ENCODE data around the gene ALDH1A2. TPM values are rescaled to one million over a fixed set of nuclear protein-coding genes. Genes with fewer than 3 reads are reported as not detected.

ALDH1A2 gene
- total RNA-seq, 1 experiment from 2014 or later, result 0.98 TPM

DNA sequence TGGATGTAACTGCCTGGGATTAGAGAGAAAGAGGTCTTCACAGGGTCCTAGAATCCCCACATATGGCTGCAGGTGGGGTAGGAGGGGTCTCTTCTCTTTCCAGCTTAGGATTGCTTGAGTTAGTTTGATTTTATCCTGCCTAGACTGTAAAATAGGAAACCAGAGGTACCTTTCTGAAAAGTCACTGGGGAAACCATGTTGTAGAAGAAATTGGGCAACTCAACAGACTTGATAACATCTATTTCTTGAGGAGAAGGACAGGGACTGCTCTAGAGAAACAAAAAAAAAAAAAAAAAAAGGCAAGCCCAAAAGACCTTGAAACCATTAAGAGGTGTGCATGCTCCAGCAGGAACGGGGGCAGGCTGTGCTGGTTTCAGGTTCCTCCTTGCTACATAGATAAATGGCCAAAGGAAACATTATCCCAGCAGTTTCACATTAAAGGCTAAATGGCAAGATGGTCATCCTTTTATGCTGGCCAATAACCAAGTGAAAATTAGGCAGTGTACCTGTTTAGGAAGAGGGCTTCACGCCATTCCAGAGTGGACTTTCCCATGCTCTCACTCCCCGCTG lies 116.1 kb downstream of the ALDH1A2 start:
- POLR2A ChIA-PET, result no interaction called here
- in situ Hi-C loops (cut with HindIII; ENCODE audit: low pct_unique_long_range_greater_than_20kb, low sequenced_read_pairs), result no loop called here
- BruUV-seq (replicated peaks), result no TSS peak
- no peaks in the 10 kb centered on the region for H3K9me3 ChIP-seq (ENCODE audit: control insufficient read depth, insufficient read depth, low read depth, low read length)
- no peaks in the 10 kb centered on the region for H3K36me3 ChIP-seq (ENCODE audit: control insufficient read depth, insufficient read depth, low read length)
- H3K4me3 ChIP-seq (ENCODE audit: low read depth in 2 of 2, low read length in 2 of 2), result no peak overlapping the region
- 0 out of 2 replicates have a peak, but pooled peaks cover 3% of the 10 kb centered on the region for H3K27me3 ChIP-seq (ENCODE audit: control insufficient read depth, insufficient read depth, low read length)
- intact Hi-C loops (cut with micrococcal nuclease; ENCODE audit: unreplicated experiment), result no loop called here
- no peak for DNase-seq (ENCODE audit: low read depth, low spot score)
- no peak for ATAC-seq
- no peaks in the 10 kb centered on the region for H3K4me1 ChIP-seq (ENCODE audit: control insufficient read depth, insufficient read depth, low read length)
- CTCF ChIA-PET, result no interaction called here
- TF ChIP-seq POLR2AphosphoS5 (IDR thresholded peaks at IDR 0.05; ENCODE audit: low read depth, low read length), result no peak
- no peak for TF ChIP-seq SIN3A (IDR thresholded peaks at IDR 0.05; ENCODE audit: borderline replicate concordance, insufficient read depth, low read depth, low read length)
- no peak for TF ChIP-seq TCF7L2 (IDR thresholded peaks at IDR 0.05; ENCODE audit: low read depth, low read length)
- TF ChIP-seq, protein P1, sequence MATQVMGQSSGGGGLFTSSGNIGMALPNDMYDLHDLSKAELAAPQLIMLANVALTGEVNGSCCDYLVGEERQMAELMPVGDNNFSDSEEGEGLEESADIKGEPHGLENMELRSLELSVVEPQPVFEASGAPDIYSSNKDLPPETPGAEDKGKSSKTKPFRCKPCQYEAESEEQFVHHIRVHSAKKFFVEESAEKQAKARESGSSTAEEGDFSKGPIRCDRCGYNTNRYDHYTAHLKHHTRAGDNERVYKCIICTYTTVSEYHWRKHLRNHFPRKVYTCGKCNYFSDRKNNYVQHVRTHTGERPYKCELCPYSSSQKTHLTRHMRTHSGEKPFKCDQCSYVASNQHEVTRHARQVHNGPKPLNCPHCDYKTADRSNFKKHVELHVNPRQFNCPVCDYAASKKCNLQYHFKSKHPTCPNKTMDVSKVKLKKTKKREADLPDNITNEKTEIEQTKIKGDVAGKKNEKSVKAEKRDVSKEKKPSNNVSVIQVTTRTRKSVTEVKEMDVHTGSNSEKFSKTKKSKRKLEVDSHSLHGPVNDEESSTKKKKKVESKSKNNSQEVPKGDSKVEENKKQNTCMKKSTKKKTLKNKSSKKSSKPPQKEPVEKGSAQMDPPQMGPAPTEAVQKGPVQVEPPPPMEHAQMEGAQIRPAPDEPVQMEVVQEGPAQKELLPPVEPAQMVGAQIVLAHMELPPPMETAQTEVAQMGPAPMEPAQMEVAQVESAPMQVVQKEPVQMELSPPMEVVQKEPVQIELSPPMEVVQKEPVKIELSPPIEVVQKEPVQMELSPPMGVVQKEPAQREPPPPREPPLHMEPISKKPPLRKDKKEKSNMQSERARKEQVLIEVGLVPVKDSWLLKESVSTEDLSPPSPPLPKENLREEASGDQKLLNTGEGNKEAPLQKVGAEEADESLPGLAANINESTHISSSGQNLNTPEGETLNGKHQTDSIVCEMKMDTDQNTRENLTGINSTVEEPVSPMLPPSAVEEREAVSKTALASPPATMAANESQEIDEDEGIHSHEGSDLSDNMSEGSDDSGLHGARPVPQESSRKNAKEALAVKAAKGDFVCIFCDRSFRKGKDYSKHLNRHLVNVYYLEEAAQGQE (IDR thresholded peaks at IDR 0.05; ENCODE audit: insufficient read depth in 1 of 2, low read depth in 2 of 2, low read length in 1 of 2), result no peak
- TF ChIP-seq, protein P2, sequence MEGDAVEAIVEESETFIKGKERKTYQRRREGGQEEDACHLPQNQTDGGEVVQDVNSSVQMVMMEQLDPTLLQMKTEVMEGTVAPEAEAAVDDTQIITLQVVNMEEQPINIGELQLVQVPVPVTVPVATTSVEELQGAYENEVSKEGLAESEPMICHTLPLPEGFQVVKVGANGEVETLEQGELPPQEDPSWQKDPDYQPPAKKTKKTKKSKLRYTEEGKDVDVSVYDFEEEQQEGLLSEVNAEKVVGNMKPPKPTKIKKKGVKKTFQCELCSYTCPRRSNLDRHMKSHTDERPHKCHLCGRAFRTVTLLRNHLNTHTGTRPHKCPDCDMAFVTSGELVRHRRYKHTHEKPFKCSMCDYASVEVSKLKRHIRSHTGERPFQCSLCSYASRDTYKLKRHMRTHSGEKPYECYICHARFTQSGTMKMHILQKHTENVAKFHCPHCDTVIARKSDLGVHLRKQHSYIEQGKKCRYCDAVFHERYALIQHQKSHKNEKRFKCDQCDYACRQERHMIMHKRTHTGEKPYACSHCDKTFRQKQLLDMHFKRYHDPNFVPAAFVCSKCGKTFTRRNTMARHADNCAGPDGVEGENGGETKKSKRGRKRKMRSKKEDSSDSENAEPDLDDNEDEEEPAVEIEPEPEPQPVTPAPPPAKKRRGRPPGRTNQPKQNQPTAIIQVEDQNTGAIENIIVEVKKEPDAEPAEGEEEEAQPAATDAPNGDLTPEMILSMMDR (IDR thresholded peaks at IDR 0.05), result no peak
- H3K27ac ChIP-seq (ENCODE audit: low read length), result no peak overlapping the region

DNA sequence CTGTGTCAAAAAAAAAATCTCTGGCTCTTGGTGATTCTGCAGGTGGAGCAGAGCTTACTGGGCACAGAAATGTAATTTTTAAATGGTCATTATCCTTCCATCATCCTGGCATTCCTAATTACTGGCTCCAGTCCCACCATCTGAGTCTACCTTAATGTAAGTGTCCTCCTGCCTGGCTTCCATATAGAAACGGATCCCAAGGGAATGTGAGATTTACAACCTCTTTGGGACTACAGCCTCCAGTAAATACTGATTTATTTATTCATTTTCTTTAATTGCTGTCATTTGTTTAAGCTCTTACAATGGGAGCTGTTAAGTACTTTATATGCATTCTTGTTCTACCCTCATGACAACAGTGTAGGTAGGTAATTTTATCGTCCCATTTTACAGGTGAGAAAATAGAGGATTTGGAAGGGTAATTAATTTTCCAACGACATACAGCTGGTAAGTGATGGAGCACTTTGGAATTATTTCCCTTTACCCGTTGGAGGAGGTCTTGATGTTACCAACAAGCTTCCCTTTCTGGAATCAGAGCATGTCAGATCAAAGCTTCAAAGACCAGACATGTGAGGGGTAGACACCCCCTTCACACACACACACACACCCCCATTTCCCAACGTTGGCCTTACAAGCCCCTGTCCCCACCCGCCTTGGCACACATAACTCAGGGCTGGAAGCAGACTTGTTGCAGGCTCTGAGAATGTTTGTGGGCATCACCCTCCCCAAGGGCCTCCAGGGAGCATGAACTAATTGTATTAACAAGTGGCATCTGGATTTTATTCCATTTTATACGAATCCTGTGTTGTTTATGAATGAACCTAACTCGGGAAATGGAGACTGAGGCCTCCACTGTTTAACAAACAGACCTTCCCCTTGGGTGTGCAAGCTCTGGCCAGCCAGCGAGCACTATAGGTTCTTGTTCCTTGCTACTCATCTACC lies 116.9 kb downstream of the ALDH1A2 start:
- ATAC-seq, result no peak
- Histone ChIP-seq H3K27me3 (ENCODE audit: control insufficient read depth, insufficient read depth, low read length) (0 out of 2 replicates have a peak, but pooled peaks cover 3% of the 10 kb centered on the region), H3K36me3 (ENCODE audit: control insufficient read depth, insufficient read depth, low read length) (no peaks in the 10 kb centered on the region), H3K4me1 (ENCODE audit: control insufficient read depth, insufficient read depth, low read length) (no peaks in the 10 kb centered on the region), H3K4me3 (ENCODE audit: low read depth in 2 of 2, low read length in 2 of 2) (no peak overlapping the region), H3K27ac (ENCODE audit: low read length) (no peak overlapping the region), H3K9me3 (ENCODE audit: control insufficient read depth, insufficient read depth, low read depth, low read length) (no peaks in the 10 kb centered on the region)
- in situ Hi-C loops (cut with HindIII; ENCODE audit: low pct_unique_long_range_greater_than_20kb, low sequenced_read_pairs), result no loop called here
- POLR2A ChIA-PET, result no interaction called here
- no peak for DNase-seq (ENCODE audit: low read depth, low spot score)
- BruUV-seq (replicated peaks), result no TSS peak
- no peak for TF ChIP-seq POLR2AphosphoS5 (IDR thresholded peaks at IDR 0.05; ENCODE audit: low read depth, low read length)
- no peak for TF ChIP-seq TCF7L2 (IDR thresholded peaks at IDR 0.05; ENCODE audit: low read depth, low read length)
- TF ChIP-seq, protein P2 (IDR thresholded peaks at IDR 0.05), result no peak
- TF ChIP-seq, protein P1 (IDR thresholded peaks at IDR 0.05; ENCODE audit: insufficient read depth in 1 of 2, low read depth in 2 of 2, low read length in 1 of 2), result no peak
- no peak for TF ChIP-seq SIN3A (IDR thresholded peaks at IDR 0.05; ENCODE audit: borderline replicate concordance, insufficient read depth, low read depth, low read length)
- intact Hi-C loops (cut with micrococcal nuclease; ENCODE audit: unreplicated experiment), result no loop called here
- CTCF ChIA-PET, result no interaction called here

Measured in Panc1 (cell line).